Stomach (tissue), 9 donors: Measurements from ENCODE around the gene SPNS2. TPM values are rescaled to one million over a fixed set of nuclear protein-coding genes. Genes with fewer than 3 reads are reported as not detected.

Source experiments
- DNase-seq, 2 donors: peaks; one replicate each; pipeline versions ENCODE4 v3.0.0 to v3.0.0-alpha.2; 2013 to 2019
- H3K27ac ChIP-seq, 5 donors: fragments of 200-600 bp in 4 of 5; sonication (generic) in 4 of 5; one replicate each; pipeline ENCODE4 v1.5.1; 2013 to 2019; ENCODE audit warnings: mild to moderate bottlenecking in 1 of 5, moderate library complexity in 1 of 5
- H3K27me3 ChIP-seq, 3 donors: fragments of 200-600 bp; sonication (generic); one replicate each; pipeline ENCODE4 v1.5.1; 2017 to 2019; ENCODE audit warnings: mixed run types in 1 of 3
- H3K36me3 ChIP-seq, 4 donors: fragments of 200-600 bp; sonication (generic); 1 replicate in 3 of 4; 2 replicates in 1 of 4; pipeline ENCODE4 v1.5.1; 2016 to 2019
- H3K4me1 ChIP-seq, 4 donors: fragments of 200-600 bp; sonication (generic); one replicate each; pipeline ENCODE4 v1.5.1; 2016 to 2019
- H3K4me3 ChIP-seq, 4 donors: fragments of 200-600 bp; sonication (generic) in 3 of 4; one replicate each; pipeline ENCODE4 v1.5.1; 2016 to 2019; ENCODE audit warnings: mild to moderate bottlenecking in 1 of 4
- H3K9me3 ChIP-seq, 4 donors: fragments of 200-600 bp; sonication (generic); one replicate each; pipeline ENCODE4 v1.5.1; 2016 to 2019
- CTCF ChIP-seq, 7 experiments: fragments of 450-650 bp in 4 of 7; fragments of 200-600 bp in 3 of 7; sonication (generic) in 3 of 7; IDR thresholded peaks; one replicate each; pipeline ENCODE4 v1.5.1; 2016 to 2019; ENCODE audit warnings: antibody characterized with exemption in 7 of 7, control low read depth in 2 of 7, mild to moderate bottlenecking in 1 of 7
- EP300 ChIP-seq: sonication (generic); formaldehyde crosslinking; IDR thresholded peaks from one replicate; pipeline ENCODE4 v1.6.1; 2017; ENCODE audit warnings: antibody characterized with exemption
- POLR2A ChIP-seq, 4 donors: fragments of 450-650 bp; IDR thresholded peaks; one replicate each; pipeline ENCODE4 v1.6.1; 2016; ENCODE audit warnings: antibody characterized with exemption in 4 of 4, control low read depth in 2 of 4, mild to moderate bottlenecking in 1 of 4, moderate library complexity in 1 of 4
- POLR2AphosphoS5 ChIP-seq, 3 donors: sonication (generic); formaldehyde crosslinking; IDR thresholded peaks; one replicate each; pipeline ENCODE4 v1.6.1; 2016; ENCODE audit warnings: antibody characterized with exemption in 3 of 3
- WGBS, 5 donors: extraction: QIAGEN DNeasy Blood & Tissue Kit in 3 of 5; methylation state at CpG; one replicate each; pipeline versions ENCODE4 v1.1.5 to v1.1.7; 2013 to 2018; 5-methylcytosine and 5-hydroxymethylcytosine counted together
- intact Hi-C: fragments of 100-400 bp; cut with DNase I; formaldehyde crosslinking; loops from one replicate; pipeline ENCODE4 v1.15.1; 2023; ENCODE audit warnings: low total_unique reads
- polyA plus RNA-seq, 3 donors: library from polyadenylated mRNA; stranded (reverse); fragments of 200-250 nt; gene quantifications; one replicate each; pipeline ENCODE4 v1.2.3, GENCODE V29; 2013
- total RNA-seq, 5 donors: library from RNA; depleted of rRNA; stranded (reverse); fragments of >200 nt; gene quantifications; one replicate each; pipeline versions ENCODE4 v1.1.0 to v1.2.3, GENCODE V29; 2014 to 2016
- donor health status: healthy with polysubstance abuse.
- donor health status: Bipolar disorder and iron deficiency.
- donor health status: healthy.

The SPNS2 gene
- total and polyA plus RNA-seq, 8 donors: 4.1 to 67.7 (median 24.3) TPM

- no peak for DNase-seq
- Histone ChIP-seq H3K36me3 (no peaks in the 10 kb centered on the region), H3K27ac (peak overlapping the region in 2 of 5 donors; percentile 22 to 52), H3K4me3 (no peak overlapping the region), H3K4me1 (peaks cover 4 to 40% (median 22%) of the 10 kb centered on the region in 4 donors), H3K27me3 (no peaks in the 10 kb centered on the region), H3K9me3 (no peaks in the 10 kb centered on the region)
- TF ChIP-seq CTCF (IDR thresholded peaks at IDR 0.05): no peak
- no peak for TF ChIP-seq POLR2A (IDR thresholded peaks at IDR 0.05)
- no peak for TF ChIP-seq EP300
- TF ChIP-seq POLR2AphosphoS5 (IDR thresholded peaks at IDR 0.05): no peak
- intact Hi-C loops: no loop called here
- 63 to 81% (median 76%) methylated on average over 8 of the region's 8 CpGs for WGBS, 5 donors
Observed at GRCh38 chr17:4562015-4562969, 63.6 kb downstream of the SPNS2 start.

GRCh38 chr17:4565209-4566141, 66.8 kb downstream of the SPNS2 start:
- intact Hi-C loops: no loop called here
- H3K27ac ChIP-seq: no peak overlapping the region
- TF ChIP-seq POLR2A (IDR thresholded peaks at IDR 0.05): no peak
- peak in 1 of 3 donors; percentile 60 for TF ChIP-seq POLR2AphosphoS5 (IDR thresholded peaks at IDR 0.05)
- peak in 5 of 7 experiments; percentile 46 to 77 (median 74) for TF ChIP-seq CTCF (IDR thresholded peaks at IDR 0.05)
- TF ChIP-seq EP300: no peak

GRCh38 chr17:4566785-4567184, 68.1 kb downstream of the SPNS2 start:
- Histone ChIP-seq H3K9me3 (no peaks in the 10 kb centered on the region), H3K27ac (no peak overlapping the region), H3K4me1 (peaks cover 0 to 14% (median 3%) of the 10 kb centered on the region in 4 donors), H3K36me3 (no peaks in the 10 kb centered on the region), H3K27me3 (no peaks in the 10 kb centered on the region), H3K4me3 (no peak overlapping the region)
- intact Hi-C loops: no loop called here
- DNase-seq: peak; percentile 63 to 88
- TF ChIP-seq CTCF (IDR thresholded peaks at IDR 0.05) (peak in 5 of 7 experiments; percentile 54 to 78 (median 63)), EP300 (no peak), POLR2AphosphoS5 (IDR thresholded peaks at IDR 0.05) (peak in 1 of 3 donors; percentile 10), POLR2A (IDR thresholded peaks at IDR 0.05) (no peak)
- 17 to 24% (median 20%) methylated on average over 5 of the region's 5 CpGs for WGBS, 5 donors

More at GRCh38 chr17:4565209-4566141, 66.8 kb downstream of the SPNS2 start:
- Histone ChIP-seq H3K36me3 (no peaks in the 10 kb centered on the region), H3K4me1 (peaks cover 0 to 18% (median 5%) of the 10 kb centered on the region in 4 donors), H3K9me3 (no peaks in the 10 kb centered on the region), H3K27me3 (no peaks in the 10 kb centered on the region), H3K4me3 (no peak overlapping the region)
- WGBS, 5 donors: 29 to 33% (median 32%) methylated on average over 16 of the region's 16 CpGs
- peak; percentile 72 to 92 for DNase-seq

- intact Hi-C loops: no loop called here
- no peaks in the 10 kb centered on the region for H3K9me3 ChIP-seq
- WGBS, 5 donors: 92 to 100% (median 96%) methylated on average over 1 of the region's 1 CpG
- H3K27ac ChIP-seq: no peak overlapping the region
- H3K36me3 ChIP-seq: no peaks in the 10 kb centered on the region
- TF ChIP-seq EP300: no peak
- no peak for TF ChIP-seq CTCF (IDR thresholded peaks at IDR 0.05)
- no peak for TF ChIP-seq POLR2AphosphoS5 (IDR thresholded peaks at IDR 0.05)
- TF ChIP-seq POLR2A (IDR thresholded peaks at IDR 0.05): no peak
- DNase-seq: no peak
- H3K4me1 ChIP-seq: peaks cover 0 to 14% (median 3%) of the 10 kb centered on the region in 4 donors
- no peaks in the 10 kb centered on the region for H3K27me3 ChIP-seq
- H3K4me3 ChIP-seq: no peak overlapping the region
Observed at GRCh38 chr17:4569591-4569990, 70.9 kb downstream of the SPNS2 start.
